ENCODE measurements around the gene IFNGR2.

The IFNGR2 gene

GRCh38 chr21:33478935-33479678 lies 75.9 kb downstream of the IFNGR2 start:
- Histone ChIP-seq H3K9me3 (ENCODE audit: insufficient read depth, low read length, severe bottlenecking) (no peaks in the 10 kb centered on the region), H3K36me3 (ENCODE audit: insufficient read depth, low read length) (no peaks in the 10 kb centered on the region), H3K27ac (ENCODE audit: low read length) (peak overlapping the region; percentile 63), H3K27me3 (ENCODE audit: insufficient read depth, low read length, poor library complexity) (no peaks in the 10 kb centered on the region), H4K20me1 (ENCODE audit: insufficient read depth, low read length) (peaks cover 4% of the 10 kb centered on the region; the same call in 1 of the 2 replicates), H3K79me2 (ENCODE audit: insufficient read depth, low read length) (peaks cover 19% of the 10 kb centered on the region), H2AFZ (ENCODE audit: low read depth, low read length) (peak overlapping the region; percentile 91), H3K9ac (ENCODE audit: low read depth, low read length) (peak overlapping the region; percentile 85), H3K4me3 (ENCODE audit: low read depth in 1 of 2, low read length in 2 of 2) (peak overlapping the region; percentile 77 to 78), H3K4me2 (ENCODE audit: insufficient read depth, low read length) (peak overlapping the region; percentile 90), H3K4me1 (ENCODE audit: insufficient read depth, low read length) (peaks cover 18% of the 10 kb centered on the region)
- peak; percentile 13 for ATAC-seq (ENCODE audit: insufficient read depth, low read depth)
- TF ChIP-seq, protein P1, sequence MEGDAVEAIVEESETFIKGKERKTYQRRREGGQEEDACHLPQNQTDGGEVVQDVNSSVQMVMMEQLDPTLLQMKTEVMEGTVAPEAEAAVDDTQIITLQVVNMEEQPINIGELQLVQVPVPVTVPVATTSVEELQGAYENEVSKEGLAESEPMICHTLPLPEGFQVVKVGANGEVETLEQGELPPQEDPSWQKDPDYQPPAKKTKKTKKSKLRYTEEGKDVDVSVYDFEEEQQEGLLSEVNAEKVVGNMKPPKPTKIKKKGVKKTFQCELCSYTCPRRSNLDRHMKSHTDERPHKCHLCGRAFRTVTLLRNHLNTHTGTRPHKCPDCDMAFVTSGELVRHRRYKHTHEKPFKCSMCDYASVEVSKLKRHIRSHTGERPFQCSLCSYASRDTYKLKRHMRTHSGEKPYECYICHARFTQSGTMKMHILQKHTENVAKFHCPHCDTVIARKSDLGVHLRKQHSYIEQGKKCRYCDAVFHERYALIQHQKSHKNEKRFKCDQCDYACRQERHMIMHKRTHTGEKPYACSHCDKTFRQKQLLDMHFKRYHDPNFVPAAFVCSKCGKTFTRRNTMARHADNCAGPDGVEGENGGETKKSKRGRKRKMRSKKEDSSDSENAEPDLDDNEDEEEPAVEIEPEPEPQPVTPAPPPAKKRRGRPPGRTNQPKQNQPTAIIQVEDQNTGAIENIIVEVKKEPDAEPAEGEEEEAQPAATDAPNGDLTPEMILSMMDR (IDR thresholded peaks at IDR 0.05; ENCODE audit: borderline replicate concordance, extremely low read depth, low read length, poor library complexity, severe bottlenecking) = peak; percentile 20
- TF ChIP-seq EZH2 (IDR thresholded peaks at IDR 0.05; ENCODE audit: borderline replicate concordance, low read depth, low read length, severe bottlenecking) = no peak
- peak; percentile 52 for DNase-seq

- Histone ChIP-seq H3K4me3 (ENCODE audit: low read depth in 1 of 2, low read length in 2 of 2) (peak within 1 kb of the TSS; percentile 77 to 78), H3K79me2 (ENCODE audit: insufficient read depth, low read length) (peaks cover 19% of the 10 kb centered on the region), H2AFZ (ENCODE audit: low read depth, low read length) (peak within 1 kb of the TSS; percentile 94), H3K27me3 (ENCODE audit: insufficient read depth, low read length, poor library complexity) (no peaks in the 10 kb centered on the region), H3K4me1 (ENCODE audit: insufficient read depth, low read length) (peaks cover 18% of the 10 kb centered on the region), H4K20me1 (ENCODE audit: insufficient read depth, low read length) (peaks cover 4% of the 10 kb centered on the region; the same call in 1 of the 2 replicates), H3K9me3 (ENCODE audit: insufficient read depth, low read length, severe bottlenecking) (no peaks in the 10 kb centered on the region), H3K4me2 (ENCODE audit: insufficient read depth, low read length) (peak within 1 kb of the TSS; percentile 90), H3K36me3 (ENCODE audit: insufficient read depth, low read length) (no peaks in the 10 kb centered on the region), H3K27ac (ENCODE audit: low read length) (peak within 1 kb of the TSS; percentile 71), H3K9ac (ENCODE audit: low read depth, low read length) (peak within 1 kb of the TSS; percentile 85)
- ATAC-seq (ENCODE audit: insufficient read depth, low read depth) (peak; percentile 93), DNase-seq (peak; percentile 97)
- no peak for TF ChIP-seq EZH2 (IDR thresholded peaks at IDR 0.05; ENCODE audit: borderline replicate concordance, low read depth, low read length, severe bottlenecking)
- TF ChIP-seq, protein P1 (IDR thresholded peaks at IDR 0.05; ENCODE audit: borderline replicate concordance, extremely low read depth, low read length, poor library complexity, severe bottlenecking) = peak; percentile 49
These were observed 76.7 kb downstream of the IFNGR2 start, which contains the start of gene TMEM50B for GRCh38 chr21:33479679-33480480. Gene TMEM50B (minus strand): TSS chr21:33479974. CDS start chr21:33468885, 11,089 bp downstream.

GRCh38 chr21:33480481-33481103 lies 77.4 kb downstream of the IFNGR2 start:
- peak overlapping the region; percentile 77 for H3K9ac ChIP-seq (ENCODE audit: low read depth, low read length)
- H3K4me3 ChIP-seq (ENCODE audit: low read depth in 1 of 2, low read length in 2 of 2) = peak overlapping the region; percentile 59 to 78; a peak in 3 of 4 replicates
- peak overlapping the region; percentile 94 for H2AFZ ChIP-seq (ENCODE audit: low read depth, low read length)
- no peaks in the 10 kb centered on the region for H3K36me3 ChIP-seq (ENCODE audit: insufficient read depth, low read length)
- no peak for TF ChIP-seq EZH2 (IDR thresholded peaks at IDR 0.05; ENCODE audit: borderline replicate concordance, low read depth, low read length, severe bottlenecking)
- TF ChIP-seq, protein P1 (IDR thresholded peaks at IDR 0.05; ENCODE audit: borderline replicate concordance, extremely low read depth, low read length, poor library complexity, severe bottlenecking) = no peak
- no peaks in the 10 kb centered on the region for H3K27me3 ChIP-seq (ENCODE audit: insufficient read depth, low read length, poor library complexity)
- H3K79me2 ChIP-seq (ENCODE audit: insufficient read depth, low read length) = peaks cover 19% of the 10 kb centered on the region
- peak overlapping the region; percentile 71 for H3K27ac ChIP-seq (ENCODE audit: low read length)
- DNase-seq (no peak), ATAC-seq (ENCODE audit: insufficient read depth, low read depth) (no peak)
- no peaks in the 10 kb centered on the region for H3K9me3 ChIP-seq (ENCODE audit: insufficient read depth, low read length, severe bottlenecking)
- peaks cover 18% of the 10 kb centered on the region for H3K4me1 ChIP-seq (ENCODE audit: insufficient read depth, low read length)
- H4K20me1 ChIP-seq (ENCODE audit: insufficient read depth, low read length) = peaks cover 4% of the 10 kb centered on the region; the same call in 1 of the 2 replicates
- peak overlapping the region; percentile 90 for H3K4me2 ChIP-seq (ENCODE audit: insufficient read depth, low read length)

All from DND-41 (cell line).